ENCODE data around the gene EMP2. TPM values are rescaled to one million over a fixed set of nuclear protein-coding genes. Genes with fewer than 3 reads are reported as not detected.

Gene EMP2
- total and polyA plus RNA-seq, 4 donors: 74.3 to 286 (median 117) TPM

GRCh38 chr16:10543231-10543977 lies 37.0 kb downstream of the EMP2 start:
- ATAC-seq (ENCODE audit: insufficient read depth, low FRiP score): no peak
- 91 to 93% methylated on average over 16 of the region's 16 CpGs for WGBS, 2 donors

GRCh38 chr16:10541366-10541765 lies 39.0 kb downstream of the EMP2 start:
- Histone ChIP-seq H3K4me3 (no peak overlapping the region), H3K9me3 (ENCODE audit: control insufficient read depth in 4 of 4, insufficient read depth in 3 of 4, low read length in 3 of 4) (no peaks in the 10 kb centered on the region), H3K27ac (ENCODE audit: low read depth in 1 of 2, low read length in 1 of 2) (peak overlapping the region in 1 of 2 donors; percentile 56), H3K4me1 (ENCODE audit: control insufficient read depth in 5 of 5, insufficient read depth in 5 of 5, low read length in 5 of 5) (peaks cover 0 to 6% (median 3%) of the 10 kb centered on the region in 5 donors), H3K36me3 (ENCODE audit: control insufficient read depth in 4 of 4, insufficient read depth in 4 of 4, low read length in 4 of 4) (peaks cover 12 to 53% (median 28%) of the 10 kb centered on the region in 4 donors), H3K9ac (ENCODE audit: insufficient read depth in 1 of 2, low read length in 2 of 2) (peak overlapping the region in 1 of 2 donors; percentile 9), H3K27me3 (ENCODE audit: control insufficient read depth in 3 of 3, insufficient read depth in 3 of 3, low read length in 2 of 3) (no peaks in the 10 kb centered on the region)
- WGBS, 2 donors: 82 to 83% methylated on average over 7 of the region's 7 CpGs
- DNase-seq (peak; percentile 48 to 80 (median 52)), ATAC-seq (ENCODE audit: insufficient read depth, low FRiP score) (no peak)
- no peak for TF ChIP-seq CTCF (IDR thresholded peaks at IDR 0.05; ENCODE audit: control extremely low read depth, extremely low read depth)

More at GRCh38 chr16:10543231-10543977, 37.0 kb downstream of the EMP2 start:
- Histone ChIP-seq H3K27ac (ENCODE audit: low read depth in 1 of 2, low read length in 1 of 2) (no peak overlapping the region), H3K9ac (ENCODE audit: insufficient read depth in 1 of 2, low read length in 2 of 2) (no peak overlapping the region), H3K4me1 (ENCODE audit: control insufficient read depth in 5 of 5, insufficient read depth in 5 of 5, low read length in 5 of 5) (peaks cover 0 to 6% (median 5%) of the 10 kb centered on the region in 5 donors), H3K27me3 (ENCODE audit: control insufficient read depth in 3 of 3, insufficient read depth in 3 of 3, low read length in 2 of 3) (no peaks in the 10 kb centered on the region), H3K4me3 (no peak overlapping the region), H3K9me3 (ENCODE audit: control insufficient read depth in 4 of 4, insufficient read depth in 3 of 4, low read length in 3 of 4) (peaks cover 0 to 2% (median under 1%) of the 10 kb centered on the region in 4 donors), H3K36me3 (ENCODE audit: control insufficient read depth in 4 of 4, insufficient read depth in 4 of 4, low read length in 4 of 4) (peaks cover 14 to 42% (median 24%) of the 10 kb centered on the region in 4 donors)
- no peak for DNase-seq
- TF ChIP-seq CTCF (IDR thresholded peaks at IDR 0.05; ENCODE audit: control extremely low read depth, extremely low read depth): no peak

GRCh38 chr16:10539793-10540192 lies 40.6 kb downstream of the EMP2 start:
- H3K4me1 ChIP-seq (ENCODE audit: control insufficient read depth in 5 of 5, insufficient read depth in 5 of 5, low read length in 5 of 5): peaks cover 0 to 6% (median 3%) of the 10 kb centered on the region in 5 donors
- no peaks in the 10 kb centered on the region for H3K27me3 ChIP-seq (ENCODE audit: control insufficient read depth in 3 of 3, insufficient read depth in 3 of 3, low read length in 2 of 3)
- ATAC-seq (ENCODE audit: insufficient read depth, low FRiP score) (no peak), DNase-seq (no peak)
- H3K9me3 ChIP-seq (ENCODE audit: control insufficient read depth in 4 of 4, insufficient read depth in 3 of 4, low read length in 3 of 4): no peaks in the 10 kb centered on the region
- WGBS, 2 donors: 95 to 97% methylated on average over 5 of the region's 5 CpGs
- H3K9ac ChIP-seq (ENCODE audit: insufficient read depth in 1 of 2, low read length in 2 of 2): no peak overlapping the region
- TF ChIP-seq CTCF (IDR thresholded peaks at IDR 0.05; ENCODE audit: control extremely low read depth, extremely low read depth): no peak
- H3K4me3 ChIP-seq: no peak overlapping the region
- H3K36me3 ChIP-seq (ENCODE audit: control insufficient read depth in 4 of 4, insufficient read depth in 4 of 4, low read length in 4 of 4): peaks cover 7 to 50% (median 21%) of the 10 kb centered on the region in 4 donors
- no peak overlapping the region for H3K27ac ChIP-seq (ENCODE audit: low read depth in 1 of 2, low read length in 1 of 2)
